ENCODE data around the gene BACH2.

DNA sequence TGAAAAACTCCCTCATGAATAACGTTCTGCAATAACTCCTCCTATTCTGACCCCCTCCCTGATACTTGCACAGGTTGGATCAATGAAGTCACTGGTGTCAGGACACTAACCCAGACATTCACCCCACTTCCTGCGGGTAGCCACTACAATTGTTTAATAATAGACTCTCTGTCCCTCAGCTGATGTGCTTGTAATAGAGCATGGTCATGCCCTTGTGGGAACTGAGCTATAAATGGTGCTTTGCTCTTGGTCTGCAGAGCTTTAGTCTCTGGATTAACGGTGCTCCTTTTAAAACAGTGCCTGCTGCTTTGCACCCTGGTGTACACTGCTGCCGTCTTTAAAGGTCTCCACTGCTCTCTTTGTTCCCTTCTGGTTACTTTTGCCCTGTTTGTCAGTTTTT is 127.3 kb downstream of the BACH2 start:
- no peak for TF ChIP-seq EZH2phosphoT487 (IDR thresholded peaks at IDR 0.05; ENCODE audit: borderline replicate concordance, low read length)
- TF ChIP-seq, protein P1, sequence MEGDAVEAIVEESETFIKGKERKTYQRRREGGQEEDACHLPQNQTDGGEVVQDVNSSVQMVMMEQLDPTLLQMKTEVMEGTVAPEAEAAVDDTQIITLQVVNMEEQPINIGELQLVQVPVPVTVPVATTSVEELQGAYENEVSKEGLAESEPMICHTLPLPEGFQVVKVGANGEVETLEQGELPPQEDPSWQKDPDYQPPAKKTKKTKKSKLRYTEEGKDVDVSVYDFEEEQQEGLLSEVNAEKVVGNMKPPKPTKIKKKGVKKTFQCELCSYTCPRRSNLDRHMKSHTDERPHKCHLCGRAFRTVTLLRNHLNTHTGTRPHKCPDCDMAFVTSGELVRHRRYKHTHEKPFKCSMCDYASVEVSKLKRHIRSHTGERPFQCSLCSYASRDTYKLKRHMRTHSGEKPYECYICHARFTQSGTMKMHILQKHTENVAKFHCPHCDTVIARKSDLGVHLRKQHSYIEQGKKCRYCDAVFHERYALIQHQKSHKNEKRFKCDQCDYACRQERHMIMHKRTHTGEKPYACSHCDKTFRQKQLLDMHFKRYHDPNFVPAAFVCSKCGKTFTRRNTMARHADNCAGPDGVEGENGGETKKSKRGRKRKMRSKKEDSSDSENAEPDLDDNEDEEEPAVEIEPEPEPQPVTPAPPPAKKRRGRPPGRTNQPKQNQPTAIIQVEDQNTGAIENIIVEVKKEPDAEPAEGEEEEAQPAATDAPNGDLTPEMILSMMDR (IDR thresholded peaks at IDR 0.05; ENCODE audit: low read depth, low read length, poor library complexity, severe bottlenecking), result no peak
